ENCODE results near the gene MDFIC. TPM values are rescaled to one million over a fixed set of nuclear protein-coding genes. Genes with fewer than 3 reads are reported as not detected.

MDFIC gene
- total RNA-seq, 1 donor from 2014 or later = 13.3 TPM

- TF ChIP-seq CTCF (IDR thresholded peaks at IDR 0.05) = no peak
- H3K36me3 ChIP-seq = no peaks in the 10 kb centered on the region
- H3K4me3 ChIP-seq = no peak overlapping the region
- no peaks in the 10 kb centered on the region for H3K27me3 ChIP-seq
- intact Hi-C loops (cut with DNase I) = no loop called here
- H3K9me3 ChIP-seq = no peaks in the 10 kb centered on the region
- DNase-seq (ENCODE audit: low spot score in 2 of 2) = no peak
- no peak overlapping the region for H3K27ac ChIP-seq
- no peaks in the 10 kb centered on the region for H3K4me1 ChIP-seq
These were observed 18.8 kb upstream of the MDFIC start for GRCh38 chr7:114903131-114903530.

GRCh38 chr7:114910787-114911186 is 11.1 kb upstream of the MDFIC start:
- Histone ChIP-seq H3K27me3 (no peaks in the 10 kb centered on the region), H3K36me3 (no peaks in the 10 kb centered on the region), H3K4me3 (no peak overlapping the region), H3K27ac (no peak overlapping the region), H3K4me1 (no peaks in the 10 kb centered on the region), H3K9me3 (no peaks in the 10 kb centered on the region)
- intact Hi-C loops (cut with DNase I) = no loop called here
- DNase-seq (ENCODE audit: low spot score in 2 of 2) = no peak
- TF ChIP-seq CTCF (IDR thresholded peaks at IDR 0.05) = no peak

GRCh38 chr7:114911411-114911810 is 10.5 kb upstream of the MDFIC start:
- Histone ChIP-seq H3K4me1 (no peaks in the 10 kb centered on the region), H3K9me3 (no peaks in the 10 kb centered on the region), H3K36me3 (no peaks in the 10 kb centered on the region), H3K27me3 (no peaks in the 10 kb centered on the region), H3K4me3 (no peak overlapping the region), H3K27ac (no peak overlapping the region)
- no peak for DNase-seq (ENCODE audit: low spot score in 2 of 2)
- intact Hi-C loops (cut with DNase I) = no loop called here
- TF ChIP-seq CTCF (IDR thresholded peaks at IDR 0.05) = no peak

GRCh38 chr7:114916261-114916892 is 5.5 kb upstream of the MDFIC start:
- intact Hi-C loops (cut with DNase I) = no loop called here
- Histone ChIP-seq H3K27me3 (no peaks in the 10 kb centered on the region), H3K9me3 (no peaks in the 10 kb centered on the region), H3K36me3 (no peaks in the 10 kb centered on the region), H3K27ac (no peak overlapping the region), H3K4me3 (no peak overlapping the region), H3K4me1 (no peaks in the 10 kb centered on the region)
- no peak for TF ChIP-seq CTCF (IDR thresholded peaks at IDR 0.05)
- no peak for DNase-seq (ENCODE audit: low spot score in 2 of 2)

GRCh38 chr7:114917211-114917839 is 4.6 kb upstream of the MDFIC start:
- no peaks in the 10 kb centered on the region for H3K9me3 ChIP-seq
- DNase-seq (ENCODE audit: low spot score in 2 of 2) = no peak
- intact Hi-C loops (cut with DNase I) = no loop called here
- H3K36me3 ChIP-seq = no peaks in the 10 kb centered on the region
- H3K4me3 ChIP-seq = no peak overlapping the region
- no peaks in the 10 kb centered on the region for H3K4me1 ChIP-seq
- TF ChIP-seq CTCF (IDR thresholded peaks at IDR 0.05) = no peak
- H3K27me3 ChIP-seq = no peaks in the 10 kb centered on the region
- H3K27ac ChIP-seq = no peak overlapping the region
